HG03280 (cell line): Measurements from ENCODE around the gene IL17RE.
"Not testable (repeated sequence)": the region's sequence is repeated elsewhere in the genome, so short reads cannot be mapped to it uniquely, and the experiment has no call there.

Source experiments
- ATAC-seq: cut with Tn5 transposase; IDR thresholded peaks from one replicate; pipeline ENCODE4 v1.9.1; 2021; ENCODE audit warnings: mild to moderate bottlenecking, moderate library complexity; ENCODE audit not compliant: unreplicated experiment

IL17RE gene

DNA sequence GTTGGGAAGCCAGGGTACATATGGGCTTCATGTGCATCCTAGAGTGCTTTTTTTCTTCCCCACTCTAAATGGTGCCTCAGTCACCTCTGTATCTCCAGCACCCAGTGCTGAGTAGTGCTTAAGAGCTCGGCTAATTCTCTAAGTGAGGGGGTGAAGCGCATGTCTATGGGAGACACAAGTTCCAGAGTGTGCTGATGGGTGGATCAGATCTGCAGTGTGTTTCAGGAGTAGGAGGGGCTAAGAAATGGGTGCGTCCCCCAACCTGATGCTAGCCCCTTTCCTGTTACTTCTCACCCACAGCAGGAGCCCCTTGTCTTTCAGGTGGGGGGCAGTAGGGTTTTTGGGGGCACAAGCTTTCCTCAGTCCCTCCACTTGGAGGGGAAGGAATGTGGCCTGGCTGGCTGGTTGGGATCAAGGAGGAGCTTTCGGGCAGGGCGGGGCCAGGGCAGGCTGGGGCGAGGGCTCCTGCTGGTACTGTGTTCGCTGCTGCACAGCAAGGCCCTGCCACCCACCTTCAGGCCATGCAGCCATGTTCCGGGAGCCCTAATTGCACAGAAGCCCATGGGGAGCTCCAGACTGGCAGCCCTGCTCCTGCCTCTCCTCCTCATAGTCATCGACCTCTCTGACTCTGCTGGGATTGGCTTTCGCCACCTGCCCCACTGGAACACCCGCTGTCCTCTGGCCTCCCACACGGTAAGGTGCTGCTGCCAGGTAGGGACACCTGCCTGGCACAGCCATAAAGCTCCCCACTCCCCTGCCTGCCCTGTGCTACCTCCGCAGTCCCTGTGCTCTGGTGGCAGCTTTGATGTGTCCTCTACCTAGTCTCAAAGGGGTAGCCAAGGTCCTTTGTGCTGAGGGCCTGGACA lies at the start of gene IL17RE:
TSS of gene IL17RE (plus strand) at position 477 of the 866 bp plus-strand sequence. CDS start at position 562, 85 bp downstream.
- ATAC-seq: no peak

GRCh38 chr3:9854291-9854940 lies 48.2 kb upstream of the IL17RE start:
- not testable (repeated sequence) for ATAC-seq

DNA sequence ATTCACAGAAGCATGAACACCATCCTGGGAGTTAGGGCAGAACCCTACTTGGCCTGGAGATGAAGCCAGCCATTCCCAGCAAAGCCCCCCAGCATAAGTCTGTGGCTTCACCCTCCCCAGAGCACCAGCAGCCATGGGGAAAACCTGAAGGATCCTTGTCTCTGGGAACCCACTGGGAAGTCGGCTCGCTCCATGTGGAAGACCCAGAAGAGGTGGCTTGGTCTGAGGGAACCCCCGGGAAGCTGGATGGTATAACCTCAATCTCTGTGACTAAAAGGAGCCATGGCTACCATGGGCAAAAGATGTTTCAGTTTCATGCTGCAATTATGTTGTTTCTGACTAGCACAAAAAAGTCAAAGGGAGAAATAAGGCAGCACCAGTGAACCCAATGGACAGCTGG lies 47.1 kb upstream of the IL17RE start:
- no peak for ATAC-seq

DNA sequence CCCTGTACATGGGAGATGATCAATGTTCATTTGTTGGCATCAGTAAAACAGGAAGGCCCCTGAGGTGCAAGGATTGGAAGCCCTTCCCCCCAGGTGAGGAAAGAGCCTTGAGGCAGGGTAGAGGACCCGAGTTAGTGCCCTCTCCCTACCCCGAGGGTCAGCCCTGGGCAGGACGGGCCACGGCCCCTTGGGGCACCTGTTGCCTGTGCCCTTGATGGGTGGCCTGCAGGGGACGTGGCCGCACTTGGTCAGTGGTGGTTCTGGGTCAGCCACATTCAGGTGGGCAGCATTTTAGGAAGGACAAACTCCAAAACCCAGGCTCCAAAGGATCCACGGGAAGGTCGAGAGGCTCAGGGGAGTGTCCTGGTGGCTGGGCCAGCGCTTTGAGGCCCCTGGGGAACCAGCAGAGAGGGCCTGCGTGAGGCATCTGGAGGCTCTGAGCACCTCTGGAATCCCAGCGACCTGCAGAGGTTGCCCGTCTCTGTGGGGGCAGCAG lies 43.1 kb upstream of the IL17RE start:
- no peak for ATAC-seq

DNA sequence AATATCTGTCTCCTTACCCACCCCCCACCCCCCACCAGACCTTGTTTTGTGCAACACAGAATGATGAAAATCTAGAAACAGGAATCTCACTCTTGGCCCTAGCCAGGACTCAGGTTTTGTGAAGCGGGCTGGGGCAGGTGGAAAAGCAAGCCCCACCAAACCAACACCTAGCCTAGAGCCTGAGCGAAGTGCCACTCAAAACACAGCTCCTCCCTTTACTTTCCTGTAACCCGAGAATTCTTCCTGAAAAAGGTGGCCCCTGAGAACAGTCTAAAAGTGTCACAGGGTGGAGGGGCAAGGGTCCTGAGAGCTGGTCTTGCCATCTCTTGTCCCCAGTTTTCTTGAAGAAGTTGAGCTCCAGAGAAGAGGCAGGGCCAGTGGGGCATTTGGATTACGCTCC lies 41.4 kb upstream of the IL17RE start:
- ATAC-seq: no peak

DNA sequence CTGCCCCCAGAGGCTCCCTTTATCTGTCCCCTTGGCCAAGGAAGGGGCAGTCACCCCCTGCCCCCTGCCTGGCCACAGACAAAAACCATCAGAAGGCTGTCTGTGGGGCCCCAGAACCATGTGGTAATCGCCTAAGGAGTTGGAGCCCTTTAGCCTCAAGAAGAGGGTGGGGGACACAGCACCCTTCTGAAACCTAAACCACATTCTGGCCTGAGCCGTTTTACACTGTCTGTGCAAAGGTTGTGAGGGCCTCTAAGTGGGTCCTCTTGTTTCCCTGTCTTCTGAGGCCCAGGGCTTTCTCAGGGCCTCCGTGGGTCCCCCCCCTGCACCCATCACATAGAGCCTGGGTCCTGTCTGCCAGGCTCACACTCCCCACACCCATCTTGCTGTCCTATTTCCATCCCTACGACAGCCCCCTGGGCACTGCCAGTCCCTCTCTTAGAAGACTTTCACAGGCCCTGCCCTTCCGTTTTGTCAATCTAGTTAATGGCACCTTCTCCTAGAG lies 41.0 kb upstream of the IL17RE start:
- ATAC-seq: no peak

DNA sequence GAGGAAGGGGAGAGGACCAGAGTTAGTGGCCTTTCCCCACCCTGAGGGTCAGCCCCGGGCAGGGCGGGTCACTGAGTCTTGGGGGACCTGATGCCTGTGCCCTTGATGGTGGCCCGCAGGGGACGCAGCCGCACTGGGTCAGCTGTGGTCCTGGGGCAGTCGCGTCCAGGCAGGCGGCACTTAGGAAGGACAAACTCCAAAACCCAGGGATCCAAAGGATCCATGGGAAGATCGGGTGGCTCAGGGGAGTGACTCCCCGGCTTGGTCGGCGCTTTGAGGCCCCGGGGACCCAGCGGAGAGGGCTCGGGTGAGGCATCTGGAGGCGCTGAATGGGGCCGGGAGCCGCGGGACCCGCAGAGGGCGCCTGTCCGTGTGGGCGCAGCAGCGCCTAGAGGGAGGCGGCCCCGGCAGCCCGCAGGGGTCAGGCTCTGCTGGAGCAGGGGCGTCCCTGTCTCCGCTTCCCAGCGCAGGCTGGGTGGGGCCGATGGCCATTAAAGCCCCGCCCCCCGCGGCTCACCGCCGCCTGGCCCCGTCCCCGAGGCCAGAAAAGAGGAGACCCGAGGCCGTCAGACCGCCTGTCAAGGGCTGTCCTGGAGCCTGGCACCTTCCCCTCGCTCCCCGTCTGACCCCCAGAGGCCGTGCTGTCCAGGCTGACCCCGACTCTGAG lies 40.1 kb upstream of the IL17RE start:
- ATAC-seq: peak; percentile 47

- ATAC-seq: no peak
Observed at GRCh38 chr3:9863058-9863772, 39.4 kb upstream of the IL17RE start.

DNA sequence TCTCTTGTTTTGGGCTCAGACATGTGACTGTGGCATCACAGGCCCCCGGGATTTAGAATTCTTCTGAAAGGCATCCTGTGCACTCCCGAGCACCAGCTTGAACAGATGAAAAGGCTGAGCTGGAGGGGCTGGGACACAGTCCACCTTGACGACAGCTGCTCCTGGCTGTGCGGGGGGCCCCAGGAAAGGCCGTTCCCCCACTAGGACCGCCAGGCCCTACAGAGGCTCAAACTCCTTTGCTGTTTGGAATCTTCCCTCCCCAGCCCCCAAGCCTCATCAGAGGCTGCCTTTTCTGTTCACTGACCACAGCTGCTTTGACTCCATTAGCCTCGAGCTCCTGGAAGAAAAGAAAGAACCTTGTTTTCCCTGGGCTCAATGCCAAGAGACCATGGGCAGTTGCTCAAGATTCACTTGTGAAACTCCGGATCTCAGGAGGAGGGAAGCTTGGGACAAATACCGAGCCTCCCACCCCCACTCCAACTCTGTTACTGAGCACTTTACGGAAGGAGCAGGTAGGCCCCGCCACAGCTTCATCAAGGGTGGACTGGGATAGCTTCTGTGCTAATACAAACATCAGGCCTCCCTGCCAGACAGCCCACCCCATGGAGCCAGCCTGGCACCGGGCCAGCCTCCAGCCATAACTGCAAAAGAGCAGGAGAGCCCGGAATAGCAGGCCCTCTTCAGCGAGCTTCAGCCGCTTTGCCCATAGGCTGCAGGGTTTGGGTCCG lies 38.3 kb upstream of the IL17RE start:
- ATAC-seq: no peak

- not testable (repeated sequence) for ATAC-seq
Observed at GRCh38 chr3:9865125-9865637, 37.5 kb upstream of the IL17RE start.

DNA sequence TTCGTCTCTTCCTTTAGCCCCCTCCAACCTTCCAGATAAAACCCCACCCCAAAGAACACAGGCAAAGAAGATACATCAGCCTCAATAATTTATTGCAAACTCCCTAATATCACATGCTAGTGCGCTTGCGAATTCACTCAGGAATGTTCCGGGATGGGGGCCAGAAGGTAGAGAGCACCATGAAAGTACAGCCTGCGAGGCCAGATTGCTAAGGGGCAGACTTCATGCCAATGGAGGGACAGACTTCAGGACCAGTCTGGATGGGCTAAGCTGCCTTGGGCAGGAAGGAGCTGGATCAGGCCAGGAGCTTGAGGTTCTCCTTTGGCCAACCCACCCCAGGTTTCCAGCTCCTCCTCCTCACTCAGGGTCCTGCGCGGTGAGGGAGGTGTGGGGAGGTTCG lies 36.0 kb upstream of the IL17RE start:
- no peak for ATAC-seq

- ATAC-seq: no peak
Observed at GRCh38 chr3:9867106-9867505, 35.5 kb upstream of the IL17RE start.

DNA sequence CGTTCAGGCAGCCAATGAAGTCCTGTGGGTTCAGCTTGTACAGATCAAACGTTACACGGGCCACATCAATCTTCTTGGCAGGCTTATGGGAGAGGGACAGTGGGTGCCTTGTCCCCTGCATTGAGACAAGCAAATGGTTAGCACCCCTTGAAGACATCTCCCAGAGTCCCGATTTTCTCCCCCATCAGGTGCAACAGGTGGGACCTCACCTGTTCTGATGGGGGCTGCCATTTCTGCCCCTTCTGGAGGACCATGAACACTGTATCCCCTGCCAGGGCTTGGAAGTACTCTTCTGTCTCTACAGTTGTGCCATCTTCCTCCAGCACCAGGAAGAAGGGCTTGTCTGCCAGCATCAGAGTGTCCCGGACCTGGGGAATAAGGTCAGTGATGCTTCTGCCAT lies 32.7 kb upstream of the IL17RE start:
- no peak for ATAC-seq

DNA sequence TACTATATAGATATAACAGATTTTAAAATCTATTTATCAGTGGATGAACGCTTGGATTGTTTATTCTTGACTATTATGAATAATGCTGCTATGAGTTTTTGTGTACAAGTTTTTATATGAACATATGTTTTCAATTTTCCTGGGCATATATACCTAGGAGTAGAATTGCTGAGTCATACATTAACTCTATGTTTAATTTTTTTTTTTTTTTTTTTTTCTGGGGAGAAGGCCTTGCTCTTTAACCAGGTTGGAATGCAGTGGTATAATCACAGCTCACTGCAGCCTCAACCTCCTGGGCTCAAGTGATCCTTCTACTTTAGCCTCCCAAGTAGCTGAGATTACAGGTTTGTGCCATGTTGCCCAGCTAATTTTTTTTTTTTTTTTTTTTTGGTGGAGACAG lies 31.7 kb upstream of the IL17RE start:
- no peak for ATAC-seq

GRCh38 chr3:9872067-9872466 lies 30.6 kb upstream of the IL17RE start:
- not testable (repeated sequence) for ATAC-seq

DNA sequence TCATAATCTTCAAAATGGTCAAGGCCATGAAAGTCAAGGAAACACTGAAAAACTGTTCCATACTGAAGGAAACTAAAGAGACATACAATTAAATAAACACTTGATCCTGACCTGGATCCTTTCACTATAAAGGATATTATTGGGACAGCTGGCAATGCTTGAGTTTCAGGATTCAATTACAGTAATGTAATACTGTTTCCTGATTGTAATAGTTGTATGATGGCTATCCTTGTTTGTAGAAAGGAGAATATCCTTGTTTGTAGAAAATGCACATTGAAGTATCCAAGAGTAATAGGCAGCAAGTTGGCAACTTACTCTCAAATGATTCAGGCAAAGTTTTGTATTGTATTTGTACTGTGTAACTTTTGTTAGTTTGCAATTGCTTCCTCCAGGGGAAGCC lies 27.2 kb upstream of the IL17RE start:
- ATAC-seq: no peak

DNA sequence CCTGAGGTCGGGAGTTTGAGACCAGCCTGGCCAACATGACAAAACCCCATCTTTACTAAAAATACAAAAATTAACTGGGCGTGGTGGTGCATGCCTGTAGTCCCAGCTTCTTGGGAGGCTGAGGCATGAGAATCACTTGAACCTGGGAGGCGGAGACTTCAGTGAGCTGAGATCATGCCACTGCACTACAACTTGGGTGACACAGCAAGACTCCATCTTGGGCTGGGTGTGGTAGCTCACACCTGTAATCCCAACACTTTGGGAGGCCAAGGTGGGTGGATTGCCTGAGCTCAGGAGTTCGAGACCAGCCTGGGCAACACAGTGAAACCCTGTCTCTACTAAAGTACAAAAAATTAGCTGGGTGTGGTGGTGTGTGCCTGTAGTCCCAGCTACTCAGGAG lies 26.4 kb upstream of the IL17RE start:
- ATAC-seq: not testable (repeated sequence)

- ATAC-seq: no peak
Observed at GRCh38 chr3:9876991-9877390, 25.7 kb upstream of the IL17RE start.

DNA sequence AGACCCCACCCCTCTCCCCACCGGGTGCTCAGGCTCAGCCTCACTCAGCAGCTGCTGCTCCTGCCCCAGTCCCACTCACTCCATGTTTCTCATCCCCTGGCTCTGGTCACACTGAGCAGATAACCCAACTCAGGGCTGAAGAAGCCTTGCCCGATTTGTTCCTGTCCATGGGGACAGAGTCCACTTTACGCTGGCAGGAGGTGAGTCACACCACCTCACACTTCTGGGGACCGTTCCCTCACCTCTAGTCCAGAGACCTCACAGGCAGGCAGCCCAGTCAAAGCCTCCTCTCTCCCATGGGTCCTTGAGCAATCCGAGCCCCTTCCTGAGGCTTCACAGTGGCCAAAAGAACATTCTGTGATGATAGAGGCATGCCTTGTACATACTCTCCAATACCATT lies 23.9 kb upstream of the IL17RE start:
- no peak for ATAC-seq
